Lower lobe of right lung (tissue), 2 donors: ENCODE results near the gene TECTB. TPM values are rescaled to one million over a fixed set of nuclear protein-coding genes. Genes with fewer than 3 reads are reported as not detected.

ENCODE experiments used
- ATAC-seq, 2 donors: fragments of 200-7000 bp; cut with Tn5 transposase; one replicate each; pipeline ENCODE4 v1.9.1; 2020 to 2022; ENCODE audit warnings: mild to moderate bottlenecking in 2 of 2, moderate library complexity in 2 of 2
- DNase-seq: peaks from one replicate; pipeline ENCODE4 v3.0.0-alpha.2; 2020
- H3K27ac ChIP-seq: fragments of 200-600 bp; one replicate; pipeline ENCODE4 v1.8.0; 2022
- H3K27me3 ChIP-seq: fragments of 200-600 bp; one replicate; pipeline ENCODE4 v1.8.0; 2022; ENCODE audit warnings: low read depth
- H3K36me3 ChIP-seq: fragments of 200-600 bp; one replicate; pipeline ENCODE4 v1.8.0; 2022; ENCODE audit warnings: mild to moderate bottlenecking
- H3K4me1 ChIP-seq: fragments of 200-600 bp; one replicate; pipeline ENCODE4 v1.8.0; 2022
- H3K4me3 ChIP-seq: fragments of 200-600 bp; one replicate; pipeline ENCODE4 v1.8.0; 2022; ENCODE audit warnings: mild to moderate bottlenecking
- H3K9me3 ChIP-seq: fragments of 200-600 bp; one replicate; pipeline ENCODE4 v1.8.0; 2022
- intact Hi-C: fragments of 100-400 bp; cut with DNase I; formaldehyde crosslinking; loops from one replicate; pipeline ENCODE4 v1.11.0; 2022
- total RNA-seq: library from RNA; stranded (reverse); fragmentation: NEBNext Ultra II Directional; extraction: Animal tissue kit (Norgen Biotek cat#: 25700); gene quantifications from one replicate; pipeline ENCODE4 v1.2.1, GENCODE V29; 2021
- TF ChIP-seq, protein P1 (sequence below): fragments of 200-600 bp; IDR thresholded peaks from one replicate; pipeline ENCODE4 v1.8.0; 2022; ENCODE audit warnings: antibody characterized with exemption, mild to moderate bottlenecking
- donor health status: DM: no; HTN: yes; CAD: no; lungs with severe emphysema.

The TECTB gene
- total RNA-seq, 1 donor from 2014 or later, result not detected

DNA sequence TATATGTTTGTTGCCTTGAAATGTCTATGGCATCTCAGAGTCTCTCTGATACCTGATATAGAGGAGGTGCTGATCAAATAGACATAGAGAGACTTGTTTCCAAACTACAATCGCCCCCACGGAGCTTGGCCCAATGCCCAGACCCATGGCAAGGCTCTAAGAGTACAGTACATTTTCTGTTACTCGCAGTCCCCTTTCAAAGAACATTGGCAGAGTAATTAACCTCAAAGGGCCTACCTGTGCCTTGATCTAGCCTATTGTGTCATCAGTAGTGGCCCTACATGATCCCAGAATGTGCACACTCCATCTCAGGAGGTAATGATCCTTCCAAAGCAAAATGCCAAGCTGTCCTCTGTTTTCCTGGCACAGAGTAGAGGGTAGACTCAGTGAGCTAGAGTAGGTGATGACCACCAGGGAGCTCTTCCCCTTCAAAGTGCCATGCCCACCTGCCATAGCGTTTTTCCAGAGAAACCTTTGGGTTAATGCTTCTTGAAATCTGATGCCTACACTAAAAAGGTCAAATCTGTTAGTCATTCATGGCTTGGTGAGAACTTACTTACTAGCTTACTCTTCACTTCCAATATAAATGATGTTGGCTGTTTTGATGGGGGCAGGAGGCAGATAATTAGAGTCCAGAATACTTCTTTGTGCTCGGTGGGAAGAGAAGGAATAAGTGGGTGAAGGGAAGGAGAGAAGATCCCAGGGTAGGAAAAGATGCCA is 49.5 kb downstream of the TECTB start:
- no peaks in the 10 kb centered on the region for H3K4me1 ChIP-seq
- H3K27ac ChIP-seq, result no peak overlapping the region
- H3K36me3 ChIP-seq, result no peaks in the 10 kb centered on the region
- H3K4me3 ChIP-seq, result no peak overlapping the region
- H3K9me3 ChIP-seq, result no peaks in the 10 kb centered on the region
- DNase-seq (peak; percentile 61), ATAC-seq (peak in 1 of 2 donors; percentile 26)
- H3K27me3 ChIP-seq, result no peaks in the 10 kb centered on the region
- intact Hi-C loops, result no loop called here
- TF ChIP-seq, protein P1, sequence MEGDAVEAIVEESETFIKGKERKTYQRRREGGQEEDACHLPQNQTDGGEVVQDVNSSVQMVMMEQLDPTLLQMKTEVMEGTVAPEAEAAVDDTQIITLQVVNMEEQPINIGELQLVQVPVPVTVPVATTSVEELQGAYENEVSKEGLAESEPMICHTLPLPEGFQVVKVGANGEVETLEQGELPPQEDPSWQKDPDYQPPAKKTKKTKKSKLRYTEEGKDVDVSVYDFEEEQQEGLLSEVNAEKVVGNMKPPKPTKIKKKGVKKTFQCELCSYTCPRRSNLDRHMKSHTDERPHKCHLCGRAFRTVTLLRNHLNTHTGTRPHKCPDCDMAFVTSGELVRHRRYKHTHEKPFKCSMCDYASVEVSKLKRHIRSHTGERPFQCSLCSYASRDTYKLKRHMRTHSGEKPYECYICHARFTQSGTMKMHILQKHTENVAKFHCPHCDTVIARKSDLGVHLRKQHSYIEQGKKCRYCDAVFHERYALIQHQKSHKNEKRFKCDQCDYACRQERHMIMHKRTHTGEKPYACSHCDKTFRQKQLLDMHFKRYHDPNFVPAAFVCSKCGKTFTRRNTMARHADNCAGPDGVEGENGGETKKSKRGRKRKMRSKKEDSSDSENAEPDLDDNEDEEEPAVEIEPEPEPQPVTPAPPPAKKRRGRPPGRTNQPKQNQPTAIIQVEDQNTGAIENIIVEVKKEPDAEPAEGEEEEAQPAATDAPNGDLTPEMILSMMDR, result no peak

DNA sequence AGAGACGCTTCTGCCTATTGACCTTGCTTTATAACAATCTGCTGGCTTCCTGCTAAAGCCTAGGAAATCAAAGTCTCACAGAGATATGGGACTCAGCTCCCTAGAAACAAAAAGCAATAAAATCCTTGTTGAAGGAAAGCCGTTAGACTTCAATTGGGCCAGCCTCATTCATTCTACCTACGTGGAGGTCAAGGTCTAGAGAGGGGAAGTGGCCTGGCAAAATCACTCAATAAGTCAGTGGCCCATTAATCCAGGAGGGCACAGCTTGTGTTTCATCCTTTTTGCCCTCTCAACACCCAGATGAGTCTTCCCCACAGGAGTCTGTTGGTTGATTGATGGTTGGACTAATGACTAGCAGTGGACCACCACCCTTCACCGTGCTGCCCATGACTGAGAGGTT is 50.3 kb downstream of the TECTB start:
- intact Hi-C loops, result no loop called here
- no peak for DNase-seq
- TF ChIP-seq, protein P1, result no peak

DNA sequence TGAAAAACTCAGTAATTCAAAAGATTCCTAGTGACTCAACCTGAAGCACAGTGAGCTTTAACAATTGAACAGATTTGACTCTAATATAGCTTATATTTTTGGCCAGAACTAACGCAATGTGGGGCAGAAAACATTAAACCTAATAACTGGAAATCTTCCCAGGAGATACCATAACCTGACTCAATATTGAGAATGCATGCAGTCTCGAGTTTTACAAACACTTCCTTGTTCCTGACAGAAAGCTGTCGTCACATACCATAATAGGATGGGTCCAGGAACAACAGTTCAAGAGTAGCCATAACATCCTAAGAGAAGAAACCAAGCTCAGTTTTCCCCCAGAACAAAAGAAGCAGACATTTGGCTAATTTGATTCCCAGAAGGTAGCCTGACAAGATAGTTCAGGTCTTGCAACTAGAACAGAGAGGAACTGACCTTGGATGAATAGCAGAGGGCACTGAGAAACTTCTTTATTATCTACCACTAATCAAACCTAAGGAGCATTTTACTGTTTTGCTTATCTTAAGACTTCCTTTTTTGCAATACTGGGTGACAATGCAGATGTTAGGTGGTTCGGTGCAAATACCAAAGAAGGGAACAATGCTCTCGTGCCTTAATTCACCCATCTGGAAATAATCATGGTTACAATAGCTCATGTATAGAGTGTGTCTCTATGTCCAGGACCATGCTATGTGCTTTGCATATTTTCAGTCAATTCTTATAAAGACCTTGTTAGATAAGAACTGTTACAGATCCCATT is 52.1 kb downstream of the TECTB start:
- Histone ChIP-seq H3K9me3 (no peaks in the 10 kb centered on the region), H3K36me3 (no peaks in the 10 kb centered on the region), H3K27ac (no peak overlapping the region), H3K4me3 (no peak overlapping the region), H3K27me3 (no peaks in the 10 kb centered on the region), H3K4me1 (no peaks in the 10 kb centered on the region)
- TF ChIP-seq, protein P1, result no peak
- ATAC-seq, result no peak
- no peak for DNase-seq
- intact Hi-C loops, result no loop called here

More for the DNA sequence above, 50.3 kb downstream of the TECTB start:
- H3K36me3 ChIP-seq, result no peaks in the 10 kb centered on the region
- H3K27ac ChIP-seq, result no peak overlapping the region
- no peaks in the 10 kb centered on the region for H3K9me3 ChIP-seq
- H3K4me3 ChIP-seq, result no peak overlapping the region
- H3K4me1 ChIP-seq, result no peaks in the 10 kb centered on the region
- no peak for ATAC-seq
- H3K27me3 ChIP-seq, result no peaks in the 10 kb centered on the region

DNA sequence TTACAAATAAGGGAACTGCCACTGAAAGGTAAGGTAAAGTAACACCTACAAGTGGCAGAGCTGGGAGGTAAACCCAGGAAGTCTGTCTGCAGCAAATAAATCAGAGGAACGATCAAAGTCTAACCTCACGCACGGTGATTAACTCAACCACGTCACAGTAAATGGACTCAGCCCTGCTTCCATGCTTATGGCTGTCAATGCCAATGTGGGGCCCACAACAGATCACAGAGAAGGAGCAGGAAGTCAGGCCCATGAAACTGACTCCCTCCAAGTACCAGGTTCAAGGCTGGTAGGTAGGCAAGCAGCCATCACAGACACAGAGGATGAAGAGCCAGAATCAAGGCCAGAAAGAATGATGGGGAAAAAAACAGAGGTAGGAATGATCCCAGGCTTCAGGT is 52.7 kb downstream of the TECTB start:
- TF ChIP-seq, protein P1, result no peak
- H3K27me3 ChIP-seq, result no peaks in the 10 kb centered on the region
- no peaks in the 10 kb centered on the region for H3K36me3 ChIP-seq
- DNase-seq (no peak), ATAC-seq (no peak)
- no peaks in the 10 kb centered on the region for H3K9me3 ChIP-seq
- intact Hi-C loops, result no loop called here
- no peak overlapping the region for H3K27ac ChIP-seq
- H3K4me3 ChIP-seq, result no peak overlapping the region
- H3K4me1 ChIP-seq, result no peaks in the 10 kb centered on the region

DNA sequence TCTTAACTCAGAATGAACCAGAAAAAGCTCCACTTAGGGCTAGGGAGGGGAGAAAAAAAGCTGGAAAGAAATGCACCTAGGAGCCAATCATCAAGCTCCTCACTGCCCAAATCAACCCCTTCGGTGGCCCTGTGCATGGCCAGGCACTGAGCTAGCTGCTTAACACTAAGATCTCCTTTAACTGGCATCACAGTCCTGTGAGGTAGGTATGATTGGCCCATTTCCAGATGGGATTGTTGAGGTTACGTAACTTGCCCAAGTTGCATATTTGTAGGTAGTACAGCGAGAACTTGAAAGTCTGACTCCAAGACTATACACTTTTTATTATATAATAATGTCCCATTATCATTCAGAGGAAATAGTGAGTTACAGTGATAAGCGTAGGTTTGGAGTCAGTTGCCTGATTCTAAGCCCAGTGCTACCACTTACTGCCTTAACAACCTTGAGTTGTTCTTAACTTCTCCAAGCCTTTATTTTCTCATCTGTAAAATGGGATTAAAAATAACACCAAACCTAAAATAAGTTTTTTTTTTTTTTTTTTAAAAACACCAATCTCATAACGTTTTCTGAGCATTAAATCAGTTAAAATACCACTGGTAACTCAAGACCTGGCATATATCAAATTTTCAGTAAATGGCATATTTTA is 53.5 kb downstream of the TECTB start:
- ATAC-seq (peak; percentile 63 to 83), DNase-seq (no peak)
- TF ChIP-seq, protein P1, result no peak
- H3K4me3 ChIP-seq, result no peak overlapping the region
- intact Hi-C loops, result no loop called here
- H3K27me3 ChIP-seq, result no peaks in the 10 kb centered on the region
- no peaks in the 10 kb centered on the region for H3K4me1 ChIP-seq
- no peak overlapping the region for H3K27ac ChIP-seq
- H3K9me3 ChIP-seq, result no peaks in the 10 kb centered on the region
- H3K36me3 ChIP-seq, result no peaks in the 10 kb centered on the region
